AG04449 (cell line): ENCODE results near the gene AK6.
A peak's percentile ranks its signal among the peaks of the same experiment; 100 is the strongest.
"Not testable (repeated sequence)": the region's sequence is repeated elsewhere in the genome, so short reads cannot be mapped to it uniquely, and the experiment has no call there.

Experiments
- CTCF ChIA-PET: fragments of 350-600 bp; formaldehyde crosslinking; extraction: SDS; loops from one replicate; lab custom pipeline; 2021; ENCODE audit warnings: antibody characterized with exemption; lab: Yijun Ruan, JAX
- POLR2A ChIA-PET: fragments of 400-600, 350-600 bp; formaldehyde crosslinking; extraction: SDS; loops from one replicate; lab custom pipeline; 2020; ENCODE audit warnings: antibody characterized with exemption, inconsistent platforms; lab: Yijun Ruan, JAX
- DNase-seq: peaks from one replicate; pipeline ENCODE4 v3.0.0-alpha.2; 2010; ENCODE audit warnings: low read depth, low spot score
- H3K4me3 ChIP-seq: 2 replicates; pipeline ENCODE4 v1.5.1; 2011; ENCODE audit warnings: low read depth, mild to moderate bottlenecking, control low read depth, low read length
- TF ChIP-seq, protein P1 (sequence below): IDR thresholded peaks from one replicate; pipeline ENCODE4 v1.5.1; 2011; ENCODE audit warnings: mild to moderate bottlenecking, moderate library complexity, low read length, control low read depth, inconsistent platforms; ENCODE audit not compliant: insufficient read depth; ENCODE audit errors: missing control alignments

AK6 gene

DNA sequence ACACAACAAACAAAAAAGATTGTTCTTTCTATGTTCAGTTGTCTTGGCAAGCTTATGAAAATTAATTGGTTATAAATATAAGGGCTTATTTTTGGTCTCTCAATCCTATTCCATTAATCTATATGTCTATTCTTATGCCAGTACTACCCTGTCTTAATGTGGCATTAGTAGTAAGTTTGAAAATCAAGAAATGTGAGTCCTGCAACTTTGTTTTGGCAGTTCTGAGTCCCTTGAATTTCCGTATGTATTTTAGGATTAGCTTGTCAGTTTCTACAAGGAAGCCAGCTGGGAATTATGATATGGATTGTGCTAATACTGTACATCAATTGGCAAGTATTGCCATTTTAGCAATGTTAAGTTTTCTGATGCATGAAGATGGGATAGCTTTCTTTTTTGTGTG, 26.2 kb downstream of the AK6 start:
- TF ChIP-seq, protein P1, sequence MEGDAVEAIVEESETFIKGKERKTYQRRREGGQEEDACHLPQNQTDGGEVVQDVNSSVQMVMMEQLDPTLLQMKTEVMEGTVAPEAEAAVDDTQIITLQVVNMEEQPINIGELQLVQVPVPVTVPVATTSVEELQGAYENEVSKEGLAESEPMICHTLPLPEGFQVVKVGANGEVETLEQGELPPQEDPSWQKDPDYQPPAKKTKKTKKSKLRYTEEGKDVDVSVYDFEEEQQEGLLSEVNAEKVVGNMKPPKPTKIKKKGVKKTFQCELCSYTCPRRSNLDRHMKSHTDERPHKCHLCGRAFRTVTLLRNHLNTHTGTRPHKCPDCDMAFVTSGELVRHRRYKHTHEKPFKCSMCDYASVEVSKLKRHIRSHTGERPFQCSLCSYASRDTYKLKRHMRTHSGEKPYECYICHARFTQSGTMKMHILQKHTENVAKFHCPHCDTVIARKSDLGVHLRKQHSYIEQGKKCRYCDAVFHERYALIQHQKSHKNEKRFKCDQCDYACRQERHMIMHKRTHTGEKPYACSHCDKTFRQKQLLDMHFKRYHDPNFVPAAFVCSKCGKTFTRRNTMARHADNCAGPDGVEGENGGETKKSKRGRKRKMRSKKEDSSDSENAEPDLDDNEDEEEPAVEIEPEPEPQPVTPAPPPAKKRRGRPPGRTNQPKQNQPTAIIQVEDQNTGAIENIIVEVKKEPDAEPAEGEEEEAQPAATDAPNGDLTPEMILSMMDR: no peak
- POLR2A ChIA-PET: no interaction called here
- CTCF ChIA-PET: interaction anchor here (0.8 to 7.0 kb wide), 2 partner anchors 9 to 250 kb away, joined by 3 to 54 read pairs; partner anchors contain the start of gene CCDC125
- no peak for DNase-seq
- H3K4me3 ChIP-seq: no peak overlapping the region

DNA sequence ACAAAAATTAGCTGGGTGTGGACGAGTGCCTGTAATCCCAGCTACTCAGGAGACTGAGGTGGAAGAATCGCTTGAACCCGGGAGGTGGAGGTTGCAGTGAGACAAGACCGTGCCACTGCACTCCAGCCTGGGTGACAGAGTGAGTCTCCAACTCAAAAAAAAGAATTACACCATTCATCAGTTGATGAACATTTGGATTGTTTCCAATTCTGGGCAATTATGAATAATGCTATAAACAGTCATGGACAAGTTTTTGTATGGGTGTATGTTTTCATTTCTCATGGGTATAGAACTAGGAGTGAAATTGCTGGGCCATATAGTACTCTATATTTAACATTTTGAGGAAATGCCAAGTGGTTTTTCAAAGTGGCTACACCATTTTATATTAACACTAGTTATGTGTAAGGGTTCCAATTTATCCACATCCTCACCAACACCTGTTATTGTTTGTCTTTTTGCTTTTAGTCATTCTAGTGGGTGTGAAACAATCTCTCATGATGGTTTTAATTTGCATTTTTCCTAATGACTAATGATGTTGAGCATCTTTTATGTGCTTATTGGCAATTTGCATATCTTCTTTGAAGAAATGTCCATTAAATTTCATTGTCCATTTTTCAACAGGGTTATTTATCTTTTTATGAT, 27.7 kb downstream of the AK6 start:
- no peak for DNase-seq
- TF ChIP-seq, protein P1: no peak
- ChIA-PET CTCF (no interaction called here), POLR2A (no interaction called here)
- H3K4me3 ChIP-seq: no peak overlapping the region

DNA sequence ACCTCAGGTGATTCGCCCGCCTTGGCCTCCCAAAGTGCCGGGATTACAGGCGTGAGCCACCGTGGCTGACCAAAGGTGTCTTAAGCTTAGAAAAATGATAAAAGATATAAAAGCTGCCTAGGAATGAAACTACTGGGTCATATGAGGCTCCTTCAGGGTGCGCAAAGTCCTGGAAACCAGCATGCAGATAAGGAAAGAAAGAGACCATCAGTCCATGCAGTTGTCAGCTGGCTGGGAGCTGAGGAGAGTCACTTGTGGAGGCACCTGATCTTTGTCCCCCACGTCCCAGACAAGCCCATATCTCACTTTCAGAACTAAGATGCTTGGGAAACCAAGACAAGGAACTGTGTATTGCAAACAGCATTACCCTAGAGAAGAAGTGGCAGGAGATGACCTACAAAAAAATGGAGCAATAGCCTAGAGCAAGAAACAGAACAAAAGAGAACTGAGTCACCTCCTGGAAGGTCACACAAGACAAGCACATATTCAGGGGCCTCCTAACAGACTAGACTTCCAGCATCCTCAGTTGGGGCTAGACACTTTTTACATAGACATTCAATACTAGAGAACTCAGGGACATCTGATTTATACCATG, 33.9 kb downstream of the AK6 start:
- POLR2A ChIA-PET: interaction anchor here (0.6 to 1.2 kb wide), 3 partner anchors 10 to 146 kb away, joined by 3 to 4 read pairs (median 3); partner anchors contain the start of gene CENPH
- DNase-seq: no peak
- CTCF ChIA-PET: interaction anchor here (0.6 to 4.2 kb wide), 21 partner anchors 10 to 303 kb away, joined by 3 to 54 read pairs (median 4); partner anchors contain the start of genes CCNB1, CDK7 and SLC30A5
- TF ChIP-seq, protein P1: no peak
- no peak overlapping the region for H3K4me3 ChIP-seq

DNA sequence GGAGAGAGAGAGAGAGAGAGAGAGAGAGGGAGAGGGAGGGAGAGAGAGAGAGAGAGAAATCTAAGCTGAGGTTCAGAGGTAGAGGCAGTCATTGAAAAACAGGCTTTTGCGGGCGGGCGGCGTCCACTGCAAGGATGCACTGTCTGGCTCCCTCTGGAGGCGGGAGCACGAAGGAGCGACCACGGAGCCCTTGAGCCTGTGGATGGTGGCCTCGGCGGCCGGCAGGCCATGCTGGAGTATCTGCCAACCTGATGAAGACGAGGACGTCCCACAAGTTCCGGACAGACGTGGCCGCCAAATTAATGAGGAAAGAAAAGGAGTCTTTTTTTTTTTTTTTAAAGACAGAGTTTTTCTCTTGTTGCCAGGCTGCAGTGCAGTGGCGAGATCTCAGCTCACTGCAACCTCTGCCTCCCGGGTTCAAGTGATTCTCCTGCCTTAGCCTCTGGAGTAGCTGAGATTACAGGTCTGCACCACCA, 34.5 kb downstream of the AK6 start:
- CTCF ChIA-PET: interaction anchor here (0.6 to 4.2 kb wide), 27 partner anchors 9 to 292 kb away, joined by 3 to 54 read pairs (median 3); partner anchors contain the start of genes CCNB1, CDK7 and SLC30A5
- TF ChIP-seq, protein P1: peak; percentile 96
- POLR2A ChIA-PET: interaction anchor here (0.6 to 1.2 kb wide), 3 partner anchors 11 to 145 kb away, joined by 3 to 4 read pairs (median 3); partner anchors contain the start of gene CENPH
- DNase-seq: peak; percentile 19
- H3K4me3 ChIP-seq: no peak overlapping the region

DNA sequence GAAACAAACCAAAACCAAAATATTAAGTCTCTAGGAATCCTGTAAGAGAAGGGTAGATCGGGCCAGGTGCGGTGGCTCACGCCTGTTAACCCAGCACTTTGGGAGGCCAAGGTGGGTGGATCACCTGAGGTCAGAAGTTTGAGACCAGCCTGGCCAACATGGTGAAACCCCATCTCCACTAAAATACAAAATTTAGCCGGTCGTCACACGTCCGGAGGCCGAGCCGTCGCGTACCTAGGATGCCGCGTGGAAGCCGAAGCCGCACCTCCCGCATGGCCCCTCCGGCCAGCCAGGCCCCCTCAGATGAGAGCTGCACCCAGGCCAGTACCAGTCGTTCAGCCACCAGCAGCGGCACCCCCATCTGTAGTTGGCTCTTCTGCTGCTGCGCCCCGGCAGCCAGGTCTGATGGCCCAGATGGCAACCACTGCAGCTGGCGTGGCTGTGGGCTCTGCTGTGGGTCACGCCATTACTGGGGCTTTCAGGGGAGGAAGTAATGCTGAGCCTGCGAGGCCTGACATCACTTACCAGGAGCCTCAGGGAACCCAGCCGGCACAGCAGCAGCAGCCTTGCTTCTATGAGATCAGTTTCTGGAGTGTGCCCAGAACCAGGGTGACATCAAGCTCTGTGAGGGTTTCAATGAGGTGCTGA, 35.5 kb downstream of the AK6 start:
- DNase-seq, H3K4me3 ChIP-seq: not testable (repeated sequence)
- CTCF ChIA-PET: interaction anchor here (0.7 to 4.2 kb wide), 21 partner anchors 8 to 291 kb away, joined by 3 to 54 read pairs (median 6); partner anchors contain the start of genes CCNB1, CDK7 and SLC30A5
- POLR2A ChIA-PET: interaction anchor here (1.2 kb wide), 1 partner anchor 12 kb away, joined by 3 read pairs; no protein-coding TSS in a partner anchor

DNA sequence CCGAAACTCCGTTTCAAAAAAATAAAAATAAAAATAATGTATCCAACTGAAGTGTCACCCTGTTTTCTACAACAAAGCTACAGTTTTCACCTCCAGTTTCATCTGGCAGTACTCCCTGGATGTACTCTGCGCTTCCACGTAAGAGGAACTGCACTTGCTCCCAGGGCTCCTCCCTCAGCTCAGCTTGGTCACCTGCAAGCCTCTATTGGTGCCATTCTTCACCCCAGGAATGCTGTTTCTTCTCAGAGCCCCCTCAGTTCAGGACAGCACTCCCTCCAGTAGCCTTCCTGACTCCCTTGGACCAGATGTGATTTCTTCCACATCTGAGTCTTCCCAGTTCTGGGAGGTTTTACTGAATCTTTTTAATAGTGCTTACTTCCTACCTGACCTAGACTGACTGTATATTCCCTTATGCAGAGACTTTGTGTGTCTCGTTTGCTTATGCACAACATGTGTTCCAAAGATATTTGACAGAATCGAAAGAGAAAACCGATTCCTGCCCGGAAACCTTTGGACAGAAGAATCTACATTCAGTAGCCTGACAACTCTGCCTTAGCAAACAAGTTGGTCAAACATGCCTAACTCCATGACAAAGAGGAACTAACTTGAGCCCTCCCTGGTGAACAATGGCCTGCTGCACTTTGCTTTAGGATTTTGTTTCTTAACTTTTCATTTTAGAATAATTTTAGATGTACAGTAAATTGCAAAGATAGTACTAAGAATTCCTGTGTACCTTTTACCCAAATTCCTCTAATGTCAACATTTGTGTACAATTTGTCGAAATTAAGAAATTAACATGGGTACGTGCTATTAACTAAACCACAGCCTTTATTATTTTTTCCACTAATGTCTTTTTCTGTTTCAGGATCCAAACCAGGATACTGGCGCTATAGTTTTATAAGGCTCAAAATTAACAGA, 37.5 kb downstream of the AK6 start:
- H3K4me3 ChIP-seq: peak overlapping the region; percentile 69
- DNase-seq: no peak
- CTCF ChIA-PET: interaction anchor here (1.1 to 1.4 kb wide), 2 partner anchors 152 to 238 kb away, joined by 4 to 11 read pairs; partner anchors contain the start of gene SLC30A5
- TF ChIP-seq, protein P1: no peak
- POLR2A ChIA-PET: interaction anchor here (1.0 kb wide), 1 partner anchor 129 kb away, joined by 6 read pairs; no protein-coding TSS in a partner anchor
